ENCODE measurements around the gene AP2B1. TPM values are rescaled to one million over a fixed set of nuclear protein-coding genes. Genes with fewer than 3 reads are reported as not detected.

Gene AP2B1
- 87.1 and 102 TPM in 2 replicates for total RNA-seq (2014; rRNA removed; shearing (Covaris generic))

- Histone ChIP-seq H3K27me3 (ENCODE audit: control insufficient read depth, insufficient read depth, low read length) (no peaks in the 10 kb centered on the region), H3K36me3 (replicated peaks; ENCODE audit: control insufficient read depth, insufficient read depth, low read length) (no peaks in the 10 kb centered on the region), H3K4me3 (ENCODE audit: insufficient read depth, low read depth, low read length) (peak within 1 kb of the TSS; percentile 85)
- DNase-seq: peak; percentile 85
Observed at GRCh38 chr17:35587074-35587961, at the start of gene AP2B1. AP2B1 (plus strand) TSS chr17:35587322; CDS start chr17:35594031, 6,709 bp downstream.

- Histone ChIP-seq H3K4me3 (ENCODE audit: insufficient read depth, low read depth, low read length) (no peak within 1 kb of the TSS), H3K27me3 (ENCODE audit: control insufficient read depth, insufficient read depth, low read length) (no peaks in the 10 kb centered on the region), H3K36me3 (replicated peaks; ENCODE audit: control insufficient read depth, insufficient read depth, low read length) (no peaks in the 10 kb centered on the region)
- no peak for DNase-seq
Observed at GRCh38 chr17:35537601-35538141, 49.5 kb upstream of the AP2B1 start, which contains the start of gene SLFN12L. SLFN12L (minus strand) TSS chr17:35537678; CDS start chr17:35522364, 15,314 bp downstream.

GRCh38 chr17:35539659-35540026 is 47.5 kb upstream of the AP2B1 start:
- no peaks in the 10 kb centered on the region for H3K36me3 ChIP-seq (replicated peaks; ENCODE audit: control insufficient read depth, insufficient read depth, low read length)
- H3K4me3 ChIP-seq (ENCODE audit: insufficient read depth, low read depth, low read length): no peak overlapping the region
- no peak for DNase-seq
- no peaks in the 10 kb centered on the region for H3K27me3 ChIP-seq (ENCODE audit: control insufficient read depth, insufficient read depth, low read length)

- H3K27me3 ChIP-seq (ENCODE audit: control insufficient read depth, insufficient read depth, low read length): no peaks in the 10 kb centered on the region
- no peak overlapping the region for H3K4me3 ChIP-seq (ENCODE audit: insufficient read depth, low read depth, low read length)
Observed at GRCh38 chr17:35540589-35541404, 46.3 kb upstream of the AP2B1 start.

GRCh38 chr17:35541434-35541833 is 45.7 kb upstream of the AP2B1 start:
- no peak overlapping the region for H3K4me3 ChIP-seq (ENCODE audit: insufficient read depth, low read depth, low read length)
- no peak for DNase-seq
- H3K36me3 ChIP-seq (replicated peaks; ENCODE audit: control insufficient read depth, insufficient read depth, low read length): no peaks in the 10 kb centered on the region
- no peaks in the 10 kb centered on the region for H3K27me3 ChIP-seq (ENCODE audit: control insufficient read depth, insufficient read depth, low read length)

More at GRCh38 chr17:35540589-35541404, 46.3 kb upstream of the AP2B1 start:
- H3K36me3 ChIP-seq (replicated peaks; ENCODE audit: control insufficient read depth, insufficient read depth, low read length): no peaks in the 10 kb centered on the region
- no peak for DNase-seq

- no peaks in the 10 kb centered on the region for H3K27me3 ChIP-seq (ENCODE audit: control insufficient read depth, insufficient read depth, low read length)
- no peaks in the 10 kb centered on the region for H3K36me3 ChIP-seq (replicated peaks; ENCODE audit: control insufficient read depth, insufficient read depth, low read length)
- DNase-seq: no peak
- no peak overlapping the region for H3K4me3 ChIP-seq (ENCODE audit: insufficient read depth, low read depth, low read length)
Observed at GRCh38 chr17:35542990-35543389, 44.1 kb upstream of the AP2B1 start.

GRCh38 chr17:35543856-35544255 is 43.3 kb upstream of the AP2B1 start:
- DNase-seq: no peak
- no peak overlapping the region for H3K4me3 ChIP-seq (ENCODE audit: insufficient read depth, low read depth, low read length)
- no peaks in the 10 kb centered on the region for H3K36me3 ChIP-seq (replicated peaks; ENCODE audit: control insufficient read depth, insufficient read depth, low read length)
- no peaks in the 10 kb centered on the region for H3K27me3 ChIP-seq (ENCODE audit: control insufficient read depth, insufficient read depth, low read length)

GRCh38 chr17:35545150-35545549 is 42.0 kb upstream of the AP2B1 start:
- no peaks in the 10 kb centered on the region for H3K27me3 ChIP-seq (ENCODE audit: control insufficient read depth, insufficient read depth, low read length)
- no peak for DNase-seq
- H3K36me3 ChIP-seq (replicated peaks; ENCODE audit: control insufficient read depth, insufficient read depth, low read length): no peaks in the 10 kb centered on the region
- no peak overlapping the region for H3K4me3 ChIP-seq (ENCODE audit: insufficient read depth, low read depth, low read length)

GRCh38 chr17:35546487-35546886 is 40.6 kb upstream of the AP2B1 start:
- Histone ChIP-seq H3K4me3 (ENCODE audit: insufficient read depth, low read depth, low read length) (no peak overlapping the region), H3K36me3 (replicated peaks; ENCODE audit: control insufficient read depth, insufficient read depth, low read length) (no peaks in the 10 kb centered on the region), H3K27me3 (ENCODE audit: control insufficient read depth, insufficient read depth, low read length) (no peaks in the 10 kb centered on the region)
- no peak for DNase-seq

- H3K36me3 ChIP-seq (replicated peaks; ENCODE audit: control insufficient read depth, insufficient read depth, low read length): no peaks in the 10 kb centered on the region
- H3K27me3 ChIP-seq (ENCODE audit: control insufficient read depth, insufficient read depth, low read length): no peaks in the 10 kb centered on the region
- DNase-seq: no peak
- no peak overlapping the region for H3K4me3 ChIP-seq (ENCODE audit: insufficient read depth, low read depth, low read length)
Observed at GRCh38 chr17:35548208-35548810, 38.8 kb upstream of the AP2B1 start.

- no peak overlapping the region for H3K4me3 ChIP-seq (ENCODE audit: insufficient read depth, low read depth, low read length)
- DNase-seq: no peak
- no peaks in the 10 kb centered on the region for H3K36me3 ChIP-seq (replicated peaks; ENCODE audit: control insufficient read depth, insufficient read depth, low read length)
- no peaks in the 10 kb centered on the region for H3K27me3 ChIP-seq (ENCODE audit: control insufficient read depth, insufficient read depth, low read length)
Observed at GRCh38 chr17:35548978-35549377, 38.1 kb upstream of the AP2B1 start.

GRCh38 chr17:35553310-35553709 is 33.8 kb upstream of the AP2B1 start:
- DNase-seq: no peak
- Histone ChIP-seq H3K4me3 (ENCODE audit: insufficient read depth, low read depth, low read length) (no peak overlapping the region), H3K36me3 (replicated peaks; ENCODE audit: control insufficient read depth, insufficient read depth, low read length) (no peaks in the 10 kb centered on the region), H3K27me3 (ENCODE audit: control insufficient read depth, insufficient read depth, low read length) (no peaks in the 10 kb centered on the region)

GRCh38 chr17:35554668-35555067 is 32.5 kb upstream of the AP2B1 start:
- Histone ChIP-seq H3K4me3 (ENCODE audit: insufficient read depth, low read depth, low read length) (no peak overlapping the region), H3K27me3 (ENCODE audit: control insufficient read depth, insufficient read depth, low read length) (no peaks in the 10 kb centered on the region)
- DNase-seq: no peak

GRCh38 chr17:35555691-35556090 is 31.4 kb upstream of the AP2B1 start:
- Histone ChIP-seq H3K4me3 (ENCODE audit: insufficient read depth, low read depth, low read length) (no peak overlapping the region), H3K27me3 (ENCODE audit: control insufficient read depth, insufficient read depth, low read length) (no peaks in the 10 kb centered on the region), H3K36me3 (replicated peaks; ENCODE audit: control insufficient read depth, insufficient read depth, low read length) (no peaks in the 10 kb centered on the region)
- DNase-seq: no peak

More at GRCh38 chr17:35554668-35555067, 32.5 kb upstream of the AP2B1 start:
- H3K36me3 ChIP-seq (replicated peaks; ENCODE audit: control insufficient read depth, insufficient read depth, low read length): no peaks in the 10 kb centered on the region

Data from H7 (cell line).